ENCODE results near the gene CAMK1D.

GRCh38 chr10:12344375-12345110 is 4.8 kb upstream of the CAMK1D start:
- TF ChIP-seq CTCF (IDR thresholded peaks at IDR 0.05; ENCODE audit: poor library complexity) (no peak), EZH2 (IDR thresholded peaks at IDR 0.05; ENCODE audit: borderline replicate concordance) (no peak), EZH2phosphoT487 (IDR thresholded peaks at IDR 0.05; ENCODE audit: low read depth, severe bottlenecking, unreplicated experiment) (no peak)

Data from hepatocyte (in vitro differentiated cells).